Fibroblast of upper back skin (primary cell): ENCODE data around the gene AUTS2.
A peak's percentile ranks its signal among the peaks of the same experiment; 100 is the strongest.
"Not testable (repeated sequence)": the region's sequence is repeated elsewhere in the genome, so short reads cannot be mapped to it uniquely, and the experiment has no call there.

Experiments
- DNase-seq: peaks from one replicate; pipeline ENCODE4 v3.0.0-alpha.2; 2013

Gene AUTS2

DNA sequence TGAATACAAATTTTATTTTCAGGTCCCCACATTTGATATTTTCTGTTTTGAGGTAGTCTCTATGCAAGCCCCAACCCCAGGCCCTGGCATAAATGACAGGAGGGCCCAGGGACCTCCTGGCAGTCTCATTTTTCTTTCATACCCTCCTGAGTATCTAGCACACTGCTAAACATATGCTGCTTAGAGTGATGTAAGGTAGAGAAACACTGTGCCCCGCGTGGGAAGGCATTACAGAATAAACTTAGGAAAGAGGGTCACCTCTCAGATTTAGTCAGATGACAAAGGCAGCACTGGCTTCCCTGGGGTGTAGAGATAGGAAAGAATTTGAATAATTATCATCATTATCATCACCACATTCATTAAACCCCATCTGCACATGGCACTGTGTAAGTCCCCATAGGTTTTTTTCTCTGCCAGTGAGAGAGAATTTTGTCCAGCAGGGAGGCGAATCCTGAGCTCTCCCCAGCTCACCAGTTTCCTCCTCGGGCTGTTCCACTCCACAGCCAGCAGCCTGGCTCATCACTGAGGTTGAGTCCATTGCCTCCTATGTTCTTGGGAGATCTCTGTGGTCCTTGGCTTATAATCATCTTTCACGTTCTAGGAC, 1026.3 kb downstream of the AUTS2 start:
- no peak for DNase-seq

GRCh38 chr7:70627461-70627860, 1029.2 kb downstream of the AUTS2 start:
- no peak for DNase-seq

GRCh38 chr7:70630440-70630817, 1032.2 kb downstream of the AUTS2 start:
- DNase-seq: no peak

DNA sequence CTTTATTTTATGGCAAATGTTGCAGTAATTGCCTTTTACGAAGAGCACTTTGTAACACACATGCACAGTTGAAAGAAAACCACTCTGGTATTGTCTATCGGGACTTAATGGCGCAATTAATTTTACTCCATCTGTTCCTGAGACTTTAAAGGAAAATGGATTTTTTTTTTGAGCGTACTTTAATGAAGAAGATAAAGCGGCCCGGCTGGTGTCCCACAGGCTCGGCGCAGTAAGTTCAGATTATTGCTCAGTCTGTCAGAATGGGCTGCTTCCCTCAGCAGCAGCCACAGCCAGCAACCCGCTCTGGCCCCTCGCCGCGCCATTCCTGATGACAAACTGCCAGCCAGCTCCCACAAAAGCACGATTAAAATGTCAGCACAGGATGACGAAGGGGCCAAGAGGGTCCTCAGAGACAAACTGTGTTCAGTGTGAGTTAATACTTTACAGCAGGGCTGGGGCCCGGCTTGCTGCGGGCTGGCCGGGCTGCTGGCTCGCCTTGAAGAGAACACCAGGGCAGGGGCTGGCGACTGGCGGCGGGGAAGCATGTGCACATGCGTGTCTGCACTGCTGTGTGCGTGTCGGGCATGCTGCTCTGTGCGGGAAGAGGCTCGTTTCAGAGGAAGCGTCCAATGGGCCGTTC, 1032.7 kb downstream of the AUTS2 start:
- DNase-seq: peak; percentile 94

GRCh38 chr7:70631718-70632117, 1033.4 kb downstream of the AUTS2 start:
- no peak for DNase-seq

DNA sequence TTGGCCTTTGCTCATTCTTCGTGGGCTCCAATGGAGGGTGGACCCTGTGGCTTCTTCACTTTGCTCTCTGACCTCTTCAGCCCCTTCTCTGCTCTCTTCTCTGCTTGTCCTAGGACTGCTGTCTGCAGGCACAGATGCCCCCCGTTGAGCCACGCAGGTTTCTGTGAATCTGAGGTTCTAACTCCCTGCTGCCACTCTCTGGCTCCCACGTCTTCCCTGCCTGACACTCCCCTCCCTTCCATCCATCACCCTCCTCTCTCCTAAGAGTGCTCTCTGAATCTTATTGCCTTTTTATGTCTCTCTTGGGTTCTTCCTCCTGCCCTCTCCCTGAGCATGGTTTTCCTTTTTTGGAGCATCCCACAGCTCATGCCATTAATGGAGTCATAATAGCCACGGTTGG, 1034.1 kb downstream of the AUTS2 start:
- no peak for DNase-seq

DNA sequence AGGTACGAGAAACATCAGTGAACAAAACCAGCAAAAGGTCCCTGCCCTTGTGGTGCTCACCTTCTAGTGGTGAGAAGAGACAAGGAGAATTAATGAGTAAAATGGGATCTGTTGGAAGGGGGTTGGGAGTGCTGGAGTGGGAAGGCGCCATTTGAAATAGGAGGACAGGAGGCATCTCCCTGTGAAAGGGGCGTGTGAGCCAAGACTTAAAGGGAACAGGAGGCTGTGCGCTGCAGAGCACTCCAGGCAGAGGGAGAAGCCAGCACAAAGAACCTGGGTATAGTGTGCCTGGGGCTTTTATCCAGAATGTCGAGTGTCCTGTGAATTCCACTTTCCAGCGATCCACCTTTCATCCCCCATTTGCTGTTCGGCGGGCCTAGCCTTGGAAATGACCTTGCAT, 1035.8 kb downstream of the AUTS2 start:
- no peak for DNase-seq

- peak; percentile 98 for DNase-seq
Measured at GRCh38 chr7:70634610-70635068, 1036.4 kb downstream of the AUTS2 start.

DNA sequence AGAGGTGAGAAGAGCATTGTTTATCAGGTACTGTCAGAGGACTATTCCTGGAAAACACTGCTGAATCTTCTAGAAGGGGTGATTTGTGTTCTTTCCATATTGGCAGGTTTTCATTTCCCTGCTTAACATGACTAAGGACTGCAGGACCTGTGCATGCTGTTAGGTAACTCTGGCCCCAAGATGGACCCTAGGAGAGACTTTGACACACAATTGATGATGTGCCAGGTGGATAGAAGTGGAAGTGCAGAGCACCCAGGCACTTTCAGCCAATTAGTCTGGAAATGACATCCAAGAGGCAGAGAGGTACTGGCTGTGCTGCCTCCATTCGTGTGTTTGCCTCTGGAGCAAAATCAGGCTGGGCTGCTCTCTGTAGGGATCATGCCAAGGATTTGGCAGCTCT, 1037.4 kb downstream of the AUTS2 start:
- no peak for DNase-seq

DNA sequence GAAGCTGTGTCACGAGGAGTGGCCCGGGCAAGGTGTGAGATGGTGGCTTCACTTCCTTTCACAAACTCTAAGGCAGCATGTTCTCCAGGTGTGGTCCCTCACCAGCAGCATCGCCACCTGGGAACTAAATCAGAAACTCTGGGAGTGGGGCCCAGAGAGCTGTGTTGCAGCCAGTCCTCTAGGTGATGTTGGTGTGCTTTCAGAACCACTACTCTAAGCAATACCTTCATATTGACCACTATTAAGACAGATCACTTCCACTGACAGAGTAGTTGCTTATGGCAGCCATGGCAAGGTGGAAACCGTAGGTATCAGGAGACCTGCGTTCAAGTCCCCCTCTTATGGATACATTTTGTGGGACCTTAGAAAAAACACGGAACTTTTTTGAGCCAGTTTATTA, 1037.9 kb downstream of the AUTS2 start:
- no peak for DNase-seq

GRCh38 chr7:70637726-70638125, 1039.5 kb downstream of the AUTS2 start:
- no peak for DNase-seq

DNA sequence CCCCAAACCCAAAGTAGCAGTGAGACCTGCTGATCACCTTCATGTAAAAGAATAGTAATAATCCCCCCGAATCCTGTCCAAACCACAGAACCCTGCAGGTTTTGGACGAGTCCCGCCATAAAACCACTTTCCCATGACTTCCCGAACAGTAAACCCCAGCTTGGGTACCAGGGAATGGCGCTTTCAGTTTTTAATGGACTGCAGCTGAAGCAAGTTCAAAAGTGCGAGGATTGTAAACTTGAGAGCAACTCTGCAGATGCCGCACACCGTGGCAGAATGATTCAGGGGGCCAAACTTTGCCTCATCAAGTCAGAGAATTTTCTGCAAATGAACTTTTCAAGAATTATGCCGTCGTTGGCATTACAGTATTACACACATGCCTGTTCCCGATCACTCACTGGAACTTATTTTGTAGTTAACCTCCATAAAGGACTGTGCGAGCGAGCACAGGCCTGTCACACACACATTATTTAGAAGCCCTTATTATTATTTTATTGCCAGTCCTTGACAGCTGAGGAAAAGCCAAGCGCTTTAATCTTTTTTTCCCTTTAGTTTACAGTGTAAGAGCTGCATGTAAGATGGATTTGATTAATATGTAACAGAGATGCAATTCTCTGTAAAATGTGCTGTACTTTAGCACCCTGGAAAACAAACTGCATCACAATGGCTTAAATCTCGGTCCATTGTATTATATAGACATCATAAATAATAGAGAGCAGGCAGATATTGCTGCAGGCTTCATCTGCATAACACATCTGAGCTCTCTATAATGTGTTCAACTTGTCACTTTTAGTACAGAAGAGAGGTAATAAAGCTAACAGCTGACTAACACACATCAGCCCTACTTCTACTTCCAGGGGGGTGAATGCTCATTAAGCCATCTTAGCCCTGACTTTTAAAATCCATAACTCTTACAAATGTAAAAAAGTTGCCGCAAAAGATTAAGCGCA, 1040.2 kb downstream of the AUTS2 start:
- DNase-seq: no peak

- peak; percentile 80 for DNase-seq
Measured at GRCh38 chr7:70640266-70640833, 1042.1 kb downstream of the AUTS2 start.

- DNase-seq: no peak
Measured at GRCh38 chr7:70641882-70642281, 1043.6 kb downstream of the AUTS2 start.

- no peak for DNase-seq
Measured at GRCh38 chr7:70645279-70645678, 1047.0 kb downstream of the AUTS2 start.

GRCh38 chr7:70645876-70646351, 1047.6 kb downstream of the AUTS2 start:
- DNase-seq: no peak

- DNase-seq: no peak
Measured at GRCh38 chr7:70646536-70647248, 1048.4 kb downstream of the AUTS2 start.

GRCh38 chr7:70647801-70648498, 1049.7 kb downstream of the AUTS2 start:
- peak; percentile 65 for DNase-seq

- not testable (repeated sequence) for DNase-seq
Measured at GRCh38 chr7:70648499-70648861, 1050.2 kb downstream of the AUTS2 start.

DNA sequence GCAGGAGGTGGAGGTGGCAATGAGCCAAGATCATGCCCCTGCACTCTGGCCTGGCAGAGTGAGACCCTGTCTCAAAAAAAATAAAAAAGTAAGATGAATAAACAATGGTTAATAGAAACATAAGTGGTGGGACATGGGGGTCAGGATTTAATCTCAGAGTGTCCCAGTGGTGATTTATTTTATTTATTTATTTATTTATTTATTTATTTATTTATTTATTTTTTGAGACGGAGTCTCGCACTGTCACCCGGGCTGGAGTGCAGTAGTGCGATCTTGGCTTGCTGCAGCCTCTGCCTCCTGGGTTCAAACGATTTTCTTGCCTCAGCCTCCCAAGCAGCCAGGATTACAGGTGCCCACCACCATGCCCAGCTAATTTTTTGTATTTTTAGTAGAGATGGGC, 1051.0 kb downstream of the AUTS2 start:
- no peak for DNase-seq

- no peak for DNase-seq
Measured at GRCh38 chr7:70654146-70654545, 1055.9 kb downstream of the AUTS2 start.

DNA sequence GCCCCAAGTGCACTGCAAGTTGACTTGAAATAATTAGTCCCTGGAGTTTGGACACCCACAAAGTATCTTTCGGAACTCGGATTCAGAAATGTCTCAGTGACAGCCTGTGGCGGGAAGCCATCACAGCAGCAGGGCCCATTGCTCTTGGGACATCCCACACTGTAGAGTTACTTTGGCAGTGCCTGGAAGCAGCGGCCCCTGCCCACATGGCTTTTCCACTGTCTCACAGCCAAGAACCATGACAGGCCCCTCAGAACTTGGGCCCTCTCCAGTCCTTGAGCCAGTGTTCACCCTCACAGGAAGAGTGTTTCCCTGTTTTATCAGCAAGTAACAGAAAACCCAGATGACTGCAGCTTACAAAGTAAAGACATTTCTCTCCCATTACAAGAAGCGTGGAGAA, 1056.7 kb downstream of the AUTS2 start:
- DNase-seq: no peak
